H1 (cell line): ENCODE data around the gene UMODL1. TPM values are rescaled to one million over a fixed set of nuclear protein-coding genes. Genes with fewer than 3 reads are reported as not detected.

Source experiments
- CBX5 ChIP-seq: fragments of 300-800, 300-1000 bp; sonication (generic); IDR thresholded peaks from 2 replicates; pipeline ENCODE4 v1.7.1; 2016; ENCODE audit warnings: antibody characterized with exemption, low read length, low read depth
- CTBP2 ChIP-seq: IDR thresholded peaks from 2 replicates; pipeline ENCODE4 v1.7.0; 2011; ENCODE audit warnings: borderline replicate concordance, mild to moderate bottlenecking, moderate library complexity, mixed read lengths, low read length; ENCODE audit not compliant: insufficient read depth, insufficient read length
- KDM5A ChIP-seq: fragments of 200-600 bp; IDR thresholded peaks from 2 replicates; pipeline ENCODE4 v1.7.1; 2012; ENCODE audit warnings: mild to moderate bottlenecking, low read length, inconsistent platforms, mixed read lengths
- NANOG ChIP-seq: IDR thresholded peaks from 2 replicates; pipeline ENCODE4 v1.6.1; 2011; ENCODE audit warnings: low read length, low read depth, mild to moderate bottlenecking, inconsistent platforms; ENCODE audit not compliant: insufficient read depth, poor library complexity, severe bottlenecking
- RBBP5 ChIP-seq: IDR thresholded peaks from 2 replicates; pipeline ENCODE4 v1.7.1; 2012; ENCODE audit warnings: low read depth, mild to moderate bottlenecking, inconsistent platforms, low read length, moderate library complexity, borderline replicate concordance
- RXRA ChIP-seq: IDR thresholded peaks from 2 replicates; pipeline ENCODE4 v1.6.1; 2011; ENCODE audit warnings: low read depth, mild to moderate bottlenecking, low read length, moderate library complexity; ENCODE audit not compliant: insufficient read depth
- SP2 ChIP-seq: IDR thresholded peaks from 2 replicates; pipeline ENCODE4 v1.6.1; 2012; ENCODE audit warnings: mild to moderate bottlenecking, low read length, inconsistent platforms
- polyA plus RNA-seq, 7 experiments: library from polyadenylated mRNA; depleted of rRNA in 3 of 7; stranded (reverse) in 5 of 7; unstranded in 2 of 7; fragments of >200 nt in 5 of 7; fragments of 200-250 nt in 2 of 7; gene quantifications; 1 replicate in 5 of 7; 2 replicates in 1 of 7; 4 replicates in 1 of 7; pipeline versions ENCODE4 v1.2.1 to v1.2.3, GENCODE V29; 2011 to 2013; ENCODE audit warnings: missing spikeins in 2 of 7, mixed read lengths in 2 of 7
- total RNA-seq: library from RNA; stranded (reverse); fragmentation: NEBNext Ultra II Directional; extraction: Animal tissue kit (Norgen Biotek cat#: 25700); gene quantifications from 2 replicates; pipeline ENCODE4 v1.2.1, GENCODE V29; 2021
- TF ChIP-seq, protein P1 (sequence below): IDR thresholded peaks from 2 replicates; pipeline ENCODE4 v1.6.1; 2012; ENCODE audit warnings: inconsistent platforms

Gene UMODL1
- total and polyA plus RNA-seq, 2 of the 8 experiments (the other 6 are each of a cell fraction or from before 2014, with no cell fraction given), result not detected

DNA sequence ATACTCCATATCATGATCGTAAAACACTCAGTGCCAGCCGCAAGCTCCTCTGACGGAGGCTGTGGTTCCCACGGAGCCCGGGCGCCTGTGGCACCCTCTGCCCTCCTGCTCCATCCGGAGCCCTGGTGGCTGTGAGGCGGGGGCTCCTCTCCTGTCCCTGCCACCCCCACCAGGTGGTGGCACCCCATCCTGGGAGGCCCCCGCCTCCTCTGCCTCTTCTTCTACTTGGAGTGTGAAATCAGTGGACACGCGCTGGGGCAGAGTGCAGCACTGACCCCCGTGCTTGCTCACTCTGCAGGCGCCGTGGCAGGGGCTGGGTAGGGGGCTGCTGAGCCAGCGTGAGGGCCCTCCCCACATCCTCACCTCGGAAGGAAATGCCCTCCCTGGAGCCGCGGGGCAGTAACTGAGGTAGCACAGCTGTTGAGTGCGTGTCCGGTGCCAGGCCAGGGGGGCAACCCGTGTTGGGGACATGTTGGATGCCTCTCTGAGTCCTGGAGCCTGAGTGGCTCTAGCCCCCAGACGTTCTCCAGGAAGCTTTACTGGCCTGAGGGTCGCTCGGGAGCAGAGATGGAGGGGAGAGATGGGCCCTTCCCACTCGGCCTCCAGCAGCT, 89.1 kb downstream of the UMODL1 start (continued):
- no peak for TF ChIP-seq CBX5
- no peak for TF ChIP-seq KDM5A
- TF ChIP-seq SP2, result no peak
- TF ChIP-seq RXRA, result no peak
- no peak for TF ChIP-seq CTBP2
- no peak for TF ChIP-seq NANOG
- TF ChIP-seq, protein P1, sequence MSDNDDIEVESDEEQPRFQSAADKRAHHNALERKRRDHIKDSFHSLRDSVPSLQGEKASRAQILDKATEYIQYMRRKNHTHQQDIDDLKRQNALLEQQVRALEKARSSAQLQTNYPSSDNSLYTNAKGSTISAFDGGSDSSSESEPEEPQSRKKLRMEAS, result no peak
- no peak for TF ChIP-seq RBBP5
- TF ChIP-seq, all 59 proteins: peak for 0
